Measurements from ENCODE around the gene TMED8.

Gene TMED8

GRCh38 chr14:77318006-77318553 is 58.8 kb downstream of the TMED8 start:
- no peak for DNase-seq (ENCODE audit: low read depth)
- no peak overlapping the region for H3K4me3 ChIP-seq (ENCODE audit: control insufficient read depth, low read depth, low read length)
- TF ChIP-seq CTCF (conservative IDR thresholded peaks at IDR 0.05; ENCODE audit: control insufficient read depth, insufficient read depth, low read depth, low read length), result no peak

GRCh38 chr14:77316872-77317301 is 60.0 kb downstream of the TMED8 start:
- TF ChIP-seq CTCF (conservative IDR thresholded peaks at IDR 0.05; ENCODE audit: control insufficient read depth, insufficient read depth, low read depth, low read length), result no peak
- peak; percentile 17 for DNase-seq (ENCODE audit: low read depth)
- no peak overlapping the region for H3K4me3 ChIP-seq (ENCODE audit: control insufficient read depth, low read depth, low read length)

- no peak for TF ChIP-seq CTCF (conservative IDR thresholded peaks at IDR 0.05; ENCODE audit: control insufficient read depth, insufficient read depth, low read depth, low read length)
- DNase-seq (ENCODE audit: low read depth), result no peak
- no peak overlapping the region for H3K4me3 ChIP-seq (ENCODE audit: control insufficient read depth, low read depth, low read length)
Measured at GRCh38 chr14:77316195-77316505, 60.7 kb downstream of the TMED8 start.

- H3K4me3 ChIP-seq (ENCODE audit: control insufficient read depth, low read depth, low read length), result no peak overlapping the region
- DNase-seq (ENCODE audit: low read depth), result no peak
- TF ChIP-seq CTCF (conservative IDR thresholded peaks at IDR 0.05; ENCODE audit: control insufficient read depth, insufficient read depth, low read depth, low read length), result no peak
Measured at GRCh38 chr14:77314539-77315457, 62.1 kb downstream of the TMED8 start.

GRCh38 chr14:77314043-77314442 is 62.9 kb downstream of the TMED8 start:
- no peak for TF ChIP-seq CTCF (conservative IDR thresholded peaks at IDR 0.05; ENCODE audit: control insufficient read depth, insufficient read depth, low read depth, low read length)
- H3K4me3 ChIP-seq (ENCODE audit: control insufficient read depth, low read depth, low read length), result no peak overlapping the region
- DNase-seq (ENCODE audit: low read depth), result peak; percentile 91

GRCh38 chr14:77313371-77313770 is 63.5 kb downstream of the TMED8 start:
- TF ChIP-seq CTCF (conservative IDR thresholded peaks at IDR 0.05; ENCODE audit: control insufficient read depth, insufficient read depth, low read depth, low read length), result no peak
- no peak overlapping the region for H3K4me3 ChIP-seq (ENCODE audit: control insufficient read depth, low read depth, low read length)
- no peak for DNase-seq (ENCODE audit: low read depth)

All from fibroblast of mammary gland (primary cell).